Measurements from ENCODE around the gene KCNH4.

KCNH4 gene

GRCh38 chr17:42136654-42137051 lies 44.3 kb downstream of the KCNH4 start:
- no peak for DNase-seq (ENCODE audit: low read depth in 2 of 2)

- no peak for DNase-seq (ENCODE audit: low read depth in 2 of 2)
Observed at GRCh38 chr17:42135664-42136653, 45.0 kb downstream of the KCNH4 start.

- DNase-seq (ENCODE audit: low read depth in 2 of 2): no peak
Observed at GRCh38 chr17:42135151-42135550, 45.8 kb downstream of the KCNH4 start.

- DNase-seq (ENCODE audit: low read depth in 2 of 2): no peak
Observed at GRCh38 chr17:42133461-42134041, 47.4 kb downstream of the KCNH4 start.

- DNase-seq (ENCODE audit: low read depth in 2 of 2): no peak
Observed at GRCh38 chr17:42132941-42133340, 48.0 kb downstream of the KCNH4 start.

- DNase-seq (ENCODE audit: low read depth in 2 of 2): no peak
Observed at GRCh38 chr17:42131981-42132432, 48.9 kb downstream of the KCNH4 start.

- DNase-seq (ENCODE audit: low read depth in 2 of 2): no peak
Observed at GRCh38 chr17:42131232-42131631, 49.7 kb downstream of the KCNH4 start.

- DNase-seq (ENCODE audit: low read depth in 2 of 2): no peak
Observed at GRCh38 chr17:42130310-42130936, 50.5 kb downstream of the KCNH4 start.

GRCh38 chr17:42129109-42129837 lies 51.7 kb downstream of the KCNH4 start:
- no peak for DNase-seq (ENCODE audit: low read depth in 2 of 2)

- no peak for DNase-seq (ENCODE audit: low read depth in 2 of 2)
Observed at GRCh38 chr17:42127414-42127813, 53.5 kb downstream of the KCNH4 start.

GRCh38 chr17:42126836-42127235 lies 54.1 kb downstream of the KCNH4 start:
- no peak for DNase-seq (ENCODE audit: low read depth in 2 of 2)

GRCh38 chr17:42125565-42125964 lies 55.4 kb downstream of the KCNH4 start:
- DNase-seq (ENCODE audit: low read depth in 2 of 2): no peak

GRCh38 chr17:42124256-42124655 lies 56.7 kb downstream of the KCNH4 start:
- no peak for DNase-seq (ENCODE audit: low read depth in 2 of 2)

- no peak for DNase-seq (ENCODE audit: low read depth in 2 of 2)
Observed at GRCh38 chr17:42122371-42123303, 58.3 kb downstream of the KCNH4 start, which contains the start of gene HSPB9. TSS of gene HSPB9 (plus strand) at chr17:42122804. CDS start at chr17:42122851, 47 bp downstream.

GRCh38 chr17:42120770-42121769 lies 59.9 kb downstream of the KCNH4 start, which contains the start of gene KAT2A:
TSS of gene KAT2A (minus strand) at chr17:42121367. CDS start at chr17:42121304, 63 bp downstream.
- peak in 1 of 2 donors; percentile 56 for DNase-seq (ENCODE audit: low read depth in 2 of 2)

GRCh38 chr17:42120161-42120769 lies 60.7 kb downstream of the KCNH4 start:
- no peak for DNase-seq (ENCODE audit: low read depth in 2 of 2)

- no peak for DNase-seq (ENCODE audit: low read depth in 2 of 2)
Observed at GRCh38 chr17:42119301-42119700, 61.6 kb downstream of the KCNH4 start.

GRCh38 chr17:42118545-42118944 lies 62.4 kb downstream of the KCNH4 start:
- no peak for DNase-seq (ENCODE audit: low read depth in 2 of 2)

- no peak for DNase-seq (ENCODE audit: low read depth in 2 of 2)
Observed at GRCh38 chr17:42118126-42118510, 62.8 kb downstream of the KCNH4 start.

Measured in stimulated activated CD4-positive, alpha-beta T cell treated with anti-CD3 and anti-CD28 coated beads, Interleukin-1b, Interleukin-23, amount 100 ng/mL, for 1 hour (primary cell).